DND-41 (cell line): ENCODE data around the gene CD276.

Experiments
- ATAC-seq: fragments of 200-7000 bp; cut with Tn5 transposase; 3 replicates; pipeline ENCODE4 v1.9.1; 2021; ENCODE audit warnings: low read depth; ENCODE audit not compliant: insufficient read depth
- DNase-seq: peaks from one replicate; pipeline ENCODE4 v3.0.0-alpha.2; 2020
- H2AFZ ChIP-seq: 2 replicates; pipeline ENCODE4 v1.6.0; 2012; ENCODE audit warnings: low read depth, low read length
- H3K27ac ChIP-seq: 2 replicates; pipeline ENCODE4 v1.5.1; 2012; ENCODE audit warnings: low read length, inconsistent platforms
- H3K27me3 ChIP-seq: fragments of 200-600 bp; sonication (generic); 2 replicates; pipeline ENCODE4 v1.6.0; 2012; ENCODE audit warnings: low read length, mild to moderate bottlenecking, inconsistent platforms; ENCODE audit not compliant: insufficient read depth, poor library complexity
- H3K36me3 ChIP-seq: 2 replicates; pipeline ENCODE4 v1.5.1; 2012; ENCODE audit warnings: low read length, inconsistent platforms; ENCODE audit not compliant: insufficient read depth
- H3K4me1 ChIP-seq: 2 replicates; pipeline ENCODE4 v1.5.1; 2012; ENCODE audit warnings: mild to moderate bottlenecking, low read length; ENCODE audit not compliant: insufficient read depth
- H3K4me2 ChIP-seq: 2 replicates; pipeline ENCODE4 v1.6.0; 2012; ENCODE audit warnings: mild to moderate bottlenecking, moderate library complexity, low read length, inconsistent platforms; ENCODE audit not compliant: insufficient read depth
- H3K4me3 ChIP-seq, 2 experiments: fragments of 200-600 bp in 1 of 2; shearing (Covaris generic) in 1 of 2; 2 replicates each; pipeline ENCODE4 v1.5.1; 2012 to 2016; ENCODE audit warnings: inconsistent platforms in 2 of 2, low read length in 2 of 2, mild to moderate bottlenecking in 2 of 2, low read depth in 1 of 2, moderate library complexity in 1 of 2
- H3K79me2 ChIP-seq: 2 replicates; pipeline ENCODE4 v1.6.0; 2012; ENCODE audit warnings: low read length, inconsistent platforms; ENCODE audit not compliant: insufficient read depth
- H3K9ac ChIP-seq: 2 replicates; pipeline ENCODE4 v1.6.0; 2012; ENCODE audit warnings: low read depth, mild to moderate bottlenecking, inconsistent platforms, low read length, moderate library complexity
- H3K9me3 ChIP-seq: 2 replicates; pipeline ENCODE4 v1.5.1; 2012; ENCODE audit warnings: low read length, moderate library complexity, mild to moderate bottlenecking, inconsistent platforms; ENCODE audit not compliant: insufficient read depth, severe bottlenecking
- H4K20me1 ChIP-seq: 2 replicates; pipeline ENCODE4 v1.6.0; 2012; ENCODE audit warnings: low read length; ENCODE audit not compliant: insufficient read depth
- CTCF ChIP-seq: IDR thresholded peaks from 2 replicates; pipeline ENCODE4 v1.5.1; 2012; ENCODE audit warnings: borderline replicate concordance, low read length, moderate library complexity, mild to moderate bottlenecking; ENCODE audit not compliant: poor library complexity, severe bottlenecking; ENCODE audit errors: extremely low read depth
- EZH2 ChIP-seq: IDR thresholded peaks from 3 replicates; pipeline ENCODE4 v1.6.1; 2012; ENCODE audit warnings: borderline replicate concordance, low read depth, mild to moderate bottlenecking, moderate library complexity, low read length, inconsistent platforms; ENCODE audit not compliant: severe bottlenecking

The CD276 gene

GRCh38 chr15:73709686-73710085, 25.5 kb downstream of the CD276 start:
- no peak for TF ChIP-seq EZH2
- TF ChIP-seq CTCF, result no peak
- no peaks in the 10 kb centered on the region for H4K20me1 ChIP-seq
- no peaks in the 10 kb centered on the region for H3K4me1 ChIP-seq
- no peaks in the 10 kb centered on the region for H3K9me3 ChIP-seq
- H3K4me3 ChIP-seq, result no peak overlapping the region
- no peaks in the 10 kb centered on the region for H3K36me3 ChIP-seq
- H3K79me2 ChIP-seq, result no peaks in the 10 kb centered on the region
- ATAC-seq (no peak), DNase-seq (no peak)
- H2AFZ ChIP-seq, result no peak overlapping the region
- no peak overlapping the region for H3K4me2 ChIP-seq
- H3K27ac ChIP-seq, result no peak overlapping the region
- H3K27me3 ChIP-seq, result no peaks in the 10 kb centered on the region
- H3K9ac ChIP-seq, result no peak overlapping the region

- H3K9me3 ChIP-seq, result no peaks in the 10 kb centered on the region
- ATAC-seq (no peak), DNase-seq (no peak)
- TF ChIP-seq CTCF (no peak), EZH2 (no peak)
- H2AFZ ChIP-seq, result no peak overlapping the region
- H3K27me3 ChIP-seq, result no peaks in the 10 kb centered on the region
- H3K4me1 ChIP-seq, result no peaks in the 10 kb centered on the region
- H3K9ac ChIP-seq, result no peak overlapping the region
- no peaks in the 10 kb centered on the region for H4K20me1 ChIP-seq
- H3K27ac ChIP-seq, result no peak overlapping the region
- H3K36me3 ChIP-seq, result no peaks in the 10 kb centered on the region
- H3K4me3 ChIP-seq, result no peak overlapping the region
- no peaks in the 10 kb centered on the region for H3K79me2 ChIP-seq
- no peak overlapping the region for H3K4me2 ChIP-seq
These were observed 26.1 kb downstream of the CD276 start for GRCh38 chr15:73710321-73710720.

GRCh38 chr15:73711526-73711925, 27.3 kb downstream of the CD276 start:
- ATAC-seq (no peak), DNase-seq (no peak)
- Histone ChIP-seq H2AFZ (no peak overlapping the region), H3K4me3 (no peak overlapping the region), H3K79me2 (no peaks in the 10 kb centered on the region), H3K4me2 (no peak overlapping the region), H4K20me1 (no peaks in the 10 kb centered on the region), H3K9ac (no peak overlapping the region), H3K27ac (no peak overlapping the region), H3K4me1 (no peaks in the 10 kb centered on the region), H3K27me3 (peaks cover 1% of the 10 kb centered on the region), H3K36me3 (no peaks in the 10 kb centered on the region), H3K9me3 (no peaks in the 10 kb centered on the region)
- no peak for TF ChIP-seq EZH2

- Histone ChIP-seq H2AFZ (no peak overlapping the region), H3K27ac (no peak overlapping the region), H3K4me2 (no peak overlapping the region), H3K4me1 (no peaks in the 10 kb centered on the region), H3K79me2 (no peaks in the 10 kb centered on the region), H3K27me3 (peaks cover 3% of the 10 kb centered on the region), H3K36me3 (no peaks in the 10 kb centered on the region), H4K20me1 (no peaks in the 10 kb centered on the region), H3K9me3 (no peaks in the 10 kb centered on the region), H3K4me3 (no peak overlapping the region), H3K9ac (no peak overlapping the region)
- ATAC-seq (no peak), DNase-seq (no peak)
- TF ChIP-seq CTCF, result no peak
- TF ChIP-seq EZH2, result no peak
These were observed 27.9 kb downstream of the CD276 start for GRCh38 chr15:73712107-73712506.
